Placental epithelial cell (primary cell): Measurements from ENCODE around the gene RGPD5. TPM values are rescaled to one million over a fixed set of nuclear protein-coding genes. Genes with fewer than 3 reads are reported as not detected.

Experiments used
- total RNA-seq: library from RNA; depleted of rRNA; stranded (reverse); fragments of >200 nt; gene quantifications from 2 replicates; pipeline ENCODE4 v1.2.3, GENCODE V29; 2012

RGPD5 gene
- 13.7 and 18.2 TPM in 2 replicates for total RNA-seq

GRCh38 chr2:109794074-109794737 lies at the start of gene RGPD5:
TSS of gene RGPD5 (plus strand) at chr2:109794305. CDS start at chr2:109794466, 161 bp downstream.

GRCh38 chr2:109898462-109899336 lies 104.6 kb downstream of the RGPD5 start, which contains the start of gene LIMS3:
TSS of gene LIMS3 (plus strand) at chr2:109898688. CDS start at chr2:109898729, 41 bp downstream.

Other genes starting within 250 kb of the RGPD5 start
- 90.2 and 113 TPM in 2 replicates for gene SEPTIN10, start 180.3 kb upstream of the RGPD5 start, total RNA-seq
- gene SOWAHC, start 179.9 kb upstream of the RGPD5 start, total RNA-seq, result 24.7 and 44.6 TPM in 2 replicates
- gene LIMS3, start 104.4 kb downstream of the RGPD5 start, total RNA-seq, result 1.7 and 3.5 TPM in 2 replicates